Karpas-422 (cell line): ENCODE measurements around the gene ELP1. TPM values are rescaled to one million over a fixed set of nuclear protein-coding genes. Genes with fewer than 3 reads are reported as not detected.
"Not testable (repeated sequence)": the region's sequence is repeated elsewhere in the genome, so short reads cannot be mapped to it uniquely, and the experiment has no call there.

Experiments used
- DNase-seq: peaks from one replicate; pipeline ENCODE4 v3.0.0-alpha.2; 2015
- H2AFZ ChIP-seq: fragments of 200-600 bp; sonication (generic); 2 replicates; pipeline ENCODE4 v1.6.1; 2014; ENCODE audit warnings: antibody characterized with exemption, low read length, mixed read lengths
- H3K27ac ChIP-seq: fragments of 200-600 bp; sonication (generic); 2 replicates; pipeline ENCODE4 v1.5.1; 2014; ENCODE audit warnings: mild to moderate bottlenecking, low read length, moderate library complexity
- H3K27me3 ChIP-seq: fragments of 200-600 bp; sonication (generic); 2 replicates; pipeline ENCODE4 v1.6.1; 2014; ENCODE audit warnings: low read length, mixed read lengths
- H3K36me3 ChIP-seq: fragments of 200-600 bp; sonication (generic); 2 replicates; pipeline ENCODE4 v1.6.1; 2014; ENCODE audit warnings: low read length, mixed read lengths; ENCODE audit not compliant: insufficient read depth
- H3K4me1 ChIP-seq: fragments of 200-600 bp; sonication (generic); 2 replicates; pipeline ENCODE4 v1.6.1; 2014; ENCODE audit warnings: mild to moderate bottlenecking, low read length, mixed read lengths
- H3K4me2 ChIP-seq: fragments of 200-600 bp; sonication (generic); 2 replicates; pipeline ENCODE4 v1.6.1; 2014; ENCODE audit warnings: low read length, low read depth, mild to moderate bottlenecking; ENCODE audit not compliant: poor library complexity, severe bottlenecking
- H3K4me3 ChIP-seq: fragments of 200-600 bp; sonication (generic); 2 replicates; pipeline ENCODE4 v1.5.1; 2014; ENCODE audit warnings: mild to moderate bottlenecking, antibody characterized with exemption, low read length, mixed read lengths
- H3K79me2 ChIP-seq: fragments of 200-600 bp; sonication (generic); 2 replicates; pipeline ENCODE4 v1.6.1; 2014; ENCODE audit warnings: mild to moderate bottlenecking, low read length, mixed read lengths
- H3K9ac ChIP-seq: fragments of 200-600 bp; sonication (generic); 2 replicates; pipeline ENCODE4 v1.6.0; 2014; ENCODE audit warnings: low read length
- H3K9me2 ChIP-seq: fragments of 200-600 bp; sonication (generic), shearing (Covaris generic); replicated peaks from 2 replicates; pipeline ENCODE4 v1.6.0; 2014; ENCODE audit warnings: mild to moderate bottlenecking, low read length, moderate library complexity; ENCODE audit not compliant: insufficient read depth
- H3K9me3 ChIP-seq: fragments of 300-700, 200-600 bp; sonication (generic); 2 replicates; pipeline ENCODE4 v1.6.1; 2014; ENCODE audit warnings: low read length, mixed read lengths
- H4K20me1 ChIP-seq: fragments of 200-600 bp; sonication (generic); 2 replicates; pipeline ENCODE4 v1.6.1; 2014; ENCODE audit warnings: mild to moderate bottlenecking, antibody characterized with exemption, low read length, low read depth; ENCODE audit not compliant: insufficient read depth
- total RNA-seq: library from RNA; depleted of rRNA; stranded (reverse); fragments of >200 nt; shearing (Covaris generic); gene quantifications from 2 replicates; pipeline ENCODE4 v1.2.3, GENCODE V29; 2014; ENCODE audit warnings: low replicate concordance

The ELP1 gene
- total RNA-seq, 1 experiment from 2014 or later: 60.3 TPM

DNA sequence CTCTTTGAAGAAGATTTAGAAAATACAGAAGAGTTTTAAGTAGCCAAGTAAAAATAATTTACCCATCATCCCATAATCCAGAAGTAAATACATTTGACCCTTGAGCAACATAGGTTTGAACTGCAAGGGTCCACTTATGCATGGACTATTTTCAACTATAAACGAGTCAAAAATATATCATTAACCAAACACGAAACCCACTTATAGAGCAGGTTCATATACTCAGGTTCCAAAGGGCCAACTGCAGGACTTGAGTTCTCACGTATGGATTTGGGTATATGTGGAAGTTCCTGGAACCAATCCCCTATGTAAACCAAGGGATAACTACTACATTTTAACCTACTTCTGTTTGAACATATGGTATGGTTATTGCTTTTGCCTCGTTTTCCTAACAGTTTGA is 6.1 kb upstream of the ELP1 start:
- no peak overlapping the region for H3K9ac ChIP-seq
- H3K27me3 ChIP-seq: no peaks in the 10 kb centered on the region
- no peak overlapping the region for H3K27ac ChIP-seq
- H3K4me3 ChIP-seq: no peak overlapping the region
- no peaks in the 10 kb centered on the region for H4K20me1 ChIP-seq
- peaks cover 27% of the 10 kb centered on the region for H3K79me2 ChIP-seq
- peaks cover 14% of the 10 kb centered on the region for H3K4me1 ChIP-seq
- H3K4me2 ChIP-seq: no peak overlapping the region
- no peak for DNase-seq
- H3K36me3 ChIP-seq: peaks cover 27% of the 10 kb centered on the region; the same call in 1 of the 2 replicates
- H3K9me3 ChIP-seq: no peaks in the 10 kb centered on the region
- no peak overlapping the region for H2AFZ ChIP-seq
- no peaks in the 10 kb centered on the region for H3K9me2 ChIP-seq

DNA sequence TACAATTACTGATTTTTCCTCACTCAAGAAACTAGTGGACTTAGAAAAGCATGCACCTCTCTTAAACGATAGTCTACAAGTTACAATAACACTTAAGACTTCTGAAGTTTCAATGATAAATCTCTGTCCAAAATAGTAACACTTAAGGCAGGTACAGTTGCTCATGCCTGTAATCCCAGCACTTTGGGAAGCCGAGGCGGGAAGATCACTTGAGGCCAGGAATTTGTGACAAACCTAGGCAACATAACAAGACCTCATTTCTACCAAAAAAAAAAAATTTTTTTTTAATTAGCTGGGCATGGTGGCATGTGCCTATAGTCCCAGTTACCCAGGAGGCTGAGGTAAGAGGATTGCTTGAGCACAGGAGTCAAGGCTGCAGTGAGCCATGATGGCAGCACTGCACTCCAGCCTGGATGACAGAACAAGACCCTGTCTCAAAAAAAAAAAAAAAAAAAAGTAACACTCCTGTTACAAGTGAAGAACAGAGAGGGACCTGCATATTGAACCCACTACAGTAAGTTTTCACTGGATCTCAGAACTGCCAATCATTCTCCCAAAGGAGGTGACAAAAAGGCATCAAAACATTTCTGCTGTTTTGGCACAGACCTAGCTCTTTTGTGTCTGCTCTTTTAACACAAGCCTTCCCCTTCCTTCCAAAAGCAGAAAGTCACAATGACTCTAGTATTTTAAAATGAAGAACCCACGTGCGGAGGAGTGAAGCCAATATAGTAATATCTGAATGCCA is 3.8 kb upstream of the ELP1 start:
- no peaks in the 10 kb centered on the region for H3K27me3 ChIP-seq
- no peaks in the 10 kb centered on the region for H3K9me3 ChIP-seq
- no peak overlapping the region for H3K4me2 ChIP-seq
- H3K4me1 ChIP-seq: peaks cover 18% of the 10 kb centered on the region
- H3K79me2 ChIP-seq: peaks cover 44% of the 10 kb centered on the region
- no peak overlapping the region for H3K27ac ChIP-seq
- peaks cover 18% of the 10 kb centered on the region; the same call in 1 of the 2 replicates for H3K36me3 ChIP-seq
- H3K4me3 ChIP-seq: no peak overlapping the region
- no peak for DNase-seq
- H3K9me2 ChIP-seq: no peaks in the 10 kb centered on the region
- no peak overlapping the region for H3K9ac ChIP-seq
- H4K20me1 ChIP-seq: no peaks in the 10 kb centered on the region
- no peak overlapping the region for H2AFZ ChIP-seq

DNA sequence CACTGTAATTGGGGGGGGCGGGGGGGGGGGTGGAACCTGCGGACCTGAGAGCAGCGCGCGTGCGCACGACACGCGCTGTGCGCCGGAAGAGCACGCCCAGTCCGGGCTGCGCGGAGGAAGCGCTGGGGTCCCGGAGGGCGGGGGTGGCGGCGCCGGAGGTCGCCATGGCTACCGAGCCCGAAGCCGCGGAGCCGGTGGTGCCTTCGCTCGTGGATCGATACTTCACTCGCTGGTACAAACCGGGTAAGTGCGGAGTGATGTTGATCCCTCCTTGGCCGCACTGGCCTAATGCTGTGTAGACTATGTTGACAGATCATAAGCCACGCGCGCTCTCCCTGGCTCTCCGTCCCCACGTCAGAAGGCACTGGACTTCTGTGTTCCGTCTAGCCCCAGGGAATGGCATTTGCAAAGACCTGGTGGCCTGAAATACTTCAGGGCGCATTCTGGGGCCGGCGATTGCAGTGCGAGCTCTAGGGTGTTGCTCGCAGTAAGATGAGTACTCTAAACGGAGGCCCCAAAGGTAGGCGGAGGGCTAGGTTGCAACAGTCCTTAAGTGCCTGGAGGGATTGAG is 484 bp upstream of the ELP1 start, which contains the start of gene ABITRAM:
Gene ABITRAM (plus strand): TSS at position 78 of the 571 bp plus-strand sequence. CDS start 87 bp downstream, at position 165.
- H2AFZ ChIP-seq: peak within 1 kb of the TSS; percentile 92
- peaks cover 11% of the 10 kb centered on the region; the same call in 1 of the 2 replicates for H3K36me3 ChIP-seq
- peak; percentile 94 for DNase-seq
- H4K20me1 ChIP-seq: no peaks in the 10 kb centered on the region
- H3K9ac ChIP-seq: peak within 1 kb of the TSS; percentile 92
- peak within 1 kb of the TSS; percentile 85 for H3K4me2 ChIP-seq
- H3K79me2 ChIP-seq: peaks cover 73% of the 10 kb centered on the region
- H3K27ac ChIP-seq: peak within 1 kb of the TSS; percentile 46
- H3K4me3 ChIP-seq: peak within 1 kb of the TSS; percentile 98
- H3K9me2 ChIP-seq: no peaks in the 10 kb centered on the region
- H3K9me3 ChIP-seq: no peaks in the 10 kb centered on the region
- peaks cover 30% of the 10 kb centered on the region for H3K4me1 ChIP-seq
- no peaks in the 10 kb centered on the region for H3K27me3 ChIP-seq

DNA sequence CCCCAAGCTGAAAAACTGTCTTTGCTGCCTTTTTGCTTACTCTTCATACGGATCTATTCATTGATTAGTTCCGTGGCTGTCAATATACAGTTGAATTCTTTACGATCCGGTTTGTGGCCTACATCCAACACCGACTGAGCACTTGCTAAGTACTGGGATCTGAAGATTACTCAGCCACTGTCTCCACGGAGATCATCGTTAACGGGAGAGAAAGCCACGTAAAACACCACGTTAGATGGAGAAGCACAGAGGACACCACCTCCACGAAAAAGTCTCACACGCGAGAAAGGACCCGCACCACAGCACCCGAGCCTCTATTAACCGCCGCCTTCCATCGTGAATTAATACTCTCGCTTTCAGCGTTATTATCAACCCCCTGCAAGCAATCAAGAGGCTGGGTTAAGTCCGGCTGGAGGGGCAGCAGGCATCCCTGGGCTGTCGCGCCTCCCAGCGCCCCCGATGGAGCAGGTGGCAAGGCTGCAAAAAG is 650 bp downstream of the ELP1 start:
- Histone ChIP-seq H3K79me2 (peaks cover 82% of the 10 kb centered on the region), H3K9me2 (no peaks in the 10 kb centered on the region), H3K4me2 (peak overlapping the region; percentile 85), H3K4me3 (peak overlapping the region; percentile 98), H2AFZ (peak overlapping the region; percentile 92; the same call in 1 of the 2 replicates), H4K20me1 (no peaks in the 10 kb centered on the region), H3K4me1 (peaks cover 30% of the 10 kb centered on the region), H3K9ac (peak overlapping the region; percentile 92), H3K27me3 (no peaks in the 10 kb centered on the region), H3K9me3 (no peaks in the 10 kb centered on the region), H3K36me3 (peaks cover 12% of the 10 kb centered on the region), H3K27ac (peak overlapping the region; percentile 46; the same call in 1 of the 2 replicates)
- DNase-seq: peak; percentile 51

DNA sequence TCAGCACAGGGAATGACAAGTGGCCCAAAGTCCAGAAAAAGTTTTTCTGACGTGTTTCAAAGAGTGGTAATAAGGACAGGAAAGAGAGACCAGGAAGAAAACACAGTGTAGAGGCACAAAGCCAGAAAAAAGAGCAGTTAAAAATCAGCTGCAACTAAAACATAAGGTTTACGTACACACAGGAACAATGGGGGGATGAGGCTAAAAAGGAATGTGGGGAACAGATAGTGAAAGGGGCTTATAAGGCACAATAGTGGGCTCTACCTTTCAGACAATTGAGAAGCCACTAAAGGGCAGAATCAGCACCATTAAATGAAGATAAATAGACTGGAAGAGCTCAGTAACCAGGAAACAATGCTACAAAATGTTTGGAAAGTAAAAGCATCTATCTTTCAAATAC is 5.5 kb downstream of the ELP1 start:
- H3K9ac ChIP-seq: no peak overlapping the region
- no peak overlapping the region for H3K4me2 ChIP-seq
- no peaks in the 10 kb centered on the region for H4K20me1 ChIP-seq
- peaks cover 15% of the 10 kb centered on the region for H3K4me1 ChIP-seq
- H3K79me2 ChIP-seq: peaks cover 52% of the 10 kb centered on the region
- no peaks in the 10 kb centered on the region for H3K9me3 ChIP-seq
- DNase-seq: no peak
- no peak overlapping the region for H3K27ac ChIP-seq
- H3K9me2 ChIP-seq: no peaks in the 10 kb centered on the region
- H3K4me3 ChIP-seq: no peak overlapping the region
- no peaks in the 10 kb centered on the region for H3K27me3 ChIP-seq
- H2AFZ ChIP-seq: no peak overlapping the region
- peaks cover 51% of the 10 kb centered on the region for H3K36me3 ChIP-seq

DNA sequence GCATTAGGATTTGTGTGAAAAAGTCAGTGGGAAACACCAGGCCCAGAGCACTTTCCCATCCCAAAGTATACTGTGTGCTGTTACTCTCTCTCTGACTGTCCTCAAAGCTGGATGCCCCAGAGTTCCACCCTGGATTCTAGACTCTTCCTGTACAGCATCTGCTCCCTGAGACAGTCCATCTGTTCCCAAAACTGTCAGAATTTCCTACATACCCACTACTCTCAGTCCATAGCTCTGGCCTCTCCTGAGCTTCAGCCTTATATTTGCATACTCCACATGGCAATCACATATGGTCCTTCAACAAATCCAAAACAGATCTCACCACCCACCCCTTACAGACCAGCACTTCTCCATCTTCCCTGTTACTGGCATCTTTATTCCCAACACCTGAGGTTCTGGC is 9.5 kb downstream of the ELP1 start:
- Histone ChIP-seq H3K4me1 (no peaks in the 10 kb centered on the region), H3K4me2 (no peak overlapping the region), H2AFZ (no peak overlapping the region), H3K9me2 (no peaks in the 10 kb centered on the region), H3K4me3 (no peak overlapping the region), H4K20me1 (no peaks in the 10 kb centered on the region), H3K9me3 (no peaks in the 10 kb centered on the region), H3K27ac (no peak overlapping the region), H3K79me2 (peaks cover 16% of the 10 kb centered on the region), H3K27me3 (no peaks in the 10 kb centered on the region), H3K36me3 (peaks cover 56% of the 10 kb centered on the region), H3K9ac (no peak overlapping the region)
- no peak for DNase-seq

DNA sequence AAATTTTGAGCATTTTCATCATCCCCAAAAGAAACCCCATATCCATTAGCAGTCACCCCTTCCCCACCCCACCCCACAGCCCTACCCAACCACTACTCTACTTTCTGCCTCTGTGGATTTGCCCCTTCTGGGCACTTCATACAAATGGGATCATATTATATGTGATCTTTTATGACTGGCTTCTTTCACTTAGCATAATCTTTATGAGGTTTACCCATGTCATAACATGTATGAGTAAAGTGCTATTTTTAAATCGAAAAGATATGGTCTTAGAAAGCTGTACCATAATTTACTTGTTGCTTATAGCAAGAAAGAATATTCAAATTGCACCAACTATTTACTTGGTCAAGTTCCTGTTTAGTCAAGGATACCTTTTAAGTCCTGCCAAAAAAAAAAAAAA is 12.7 kb downstream of the ELP1 start:
- Histone ChIP-seq H3K9me3 (no peaks in the 10 kb centered on the region), H3K9me2 (no peaks in the 10 kb centered on the region), H3K36me3 (peaks cover 35% of the 10 kb centered on the region), H3K4me1 (no peaks in the 10 kb centered on the region), H3K4me3 (no peak overlapping the region), H4K20me1 (no peaks in the 10 kb centered on the region), H3K79me2 (no peaks in the 10 kb centered on the region), H3K27ac (no peak overlapping the region), H3K27me3 (no peaks in the 10 kb centered on the region), H3K9ac (no peak overlapping the region), H3K4me2 (no peak overlapping the region), H2AFZ (no peak overlapping the region)
- no peak for DNase-seq

DNA sequence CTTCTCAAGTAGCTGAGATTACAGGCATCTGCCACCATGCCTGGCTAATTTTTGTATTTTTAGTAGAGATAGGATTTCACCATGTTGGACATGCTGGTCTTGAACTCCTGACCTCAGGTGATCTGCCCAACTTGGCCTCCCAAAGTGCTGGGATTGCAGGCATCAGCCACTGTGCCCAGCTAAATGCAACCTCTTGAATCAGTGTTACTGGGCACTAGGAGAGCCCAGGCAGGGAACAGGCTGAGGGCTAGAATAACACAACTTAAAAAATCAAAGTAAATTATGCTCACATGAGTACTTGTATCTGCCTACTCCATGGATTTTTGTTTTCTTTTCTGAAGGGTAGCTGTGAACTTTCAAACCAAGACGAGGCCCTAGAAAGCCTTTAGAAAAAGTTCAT is 13.5 kb downstream of the ELP1 start:
- not testable (repeated sequence) for H3K27ac ChIP-seq, H3K9me3 ChIP-seq, H3K4me3 ChIP-seq, H3K79me2 ChIP-seq, DNase-seq, H3K4me1 ChIP-seq, H4K20me1 ChIP-seq, H3K9ac ChIP-seq, H3K4me2 ChIP-seq, H3K9me2 ChIP-seq, H3K27me3 ChIP-seq, H2AFZ ChIP-seq
- H3K36me3 ChIP-seq: peaks cover 34% of the 10 kb centered on the region
